ENCODE measurements around the gene ADARB2. TPM values are rescaled to one million over a fixed set of nuclear protein-coding genes. Genes with fewer than 3 reads are reported as not detected.

ADARB2 gene
- total and polyA plus RNA-seq, 2 donors (not counting 1 experiment from before 2014, with no cell fraction given), result not detected

GRCh38 chr10:1673568-1674345 lies 63.6 kb downstream of the ADARB2 start:
- Histone ChIP-seq H3K4me1 (ENCODE audit: control insufficient read depth, extremely low read depth, insufficient read depth, low read length) (no peaks in the 10 kb centered on the region), H3K9ac (ENCODE audit: insufficient read depth, low read length) (no peak overlapping the region), H3K4me3 (replicated peaks in 1 of 4; ENCODE audit: control extremely low read depth in 1 of 4, insufficient read depth in 1 of 4, low read depth in 3 of 4, low read length in 4 of 4) (no peak overlapping the region), H3K36me3 (ENCODE audit: control insufficient read depth, insufficient read depth, low read length) (no peaks in the 10 kb centered on the region), H4K20me1 (ENCODE audit: control insufficient read depth, extremely low read depth, insufficient read depth, low read length) (no peaks in the 10 kb centered on the region), H3K4me2 (ENCODE audit: extremely low read depth, insufficient read depth, low read length) (no peak overlapping the region), H3K27me3 (ENCODE audit: control insufficient read depth, insufficient read depth, low read length) (no peaks in the 10 kb centered on the region), H2AFZ (ENCODE audit: low read length) (no peak overlapping the region), H3K79me2 (ENCODE audit: control insufficient read depth, insufficient read depth, low read length) (no peaks in the 10 kb centered on the region), H3K27ac (ENCODE audit: insufficient read depth, low read length) (no peak overlapping the region), H3K9me3 (ENCODE audit: control insufficient read depth, insufficient read depth, low read depth, low read length) (no peaks in the 10 kb centered on the region)
- DNase-seq (ENCODE audit: low read depth in 2 of 2), result no peak
- TF ChIP-seq EZH2 (IDR thresholded peaks at IDR 0.05; ENCODE audit: low read length, missing control alignments) (no peak), CTCF (conservative IDR thresholded peaks at IDR 0.05 in 1 of 2, IDR thresholded peaks at IDR 0.05 in 1 of 2; ENCODE audit: low read depth in 1 of 2, low read length in 2 of 2) (no peak)

GRCh38 chr10:1672001-1672781 lies 65.1 kb downstream of the ADARB2 start:
- TF ChIP-seq CTCF (conservative IDR thresholded peaks at IDR 0.05 in 1 of 2, IDR thresholded peaks at IDR 0.05 in 1 of 2; ENCODE audit: low read depth in 1 of 2, low read length in 2 of 2) (no peak), EZH2 (IDR thresholded peaks at IDR 0.05; ENCODE audit: low read length, missing control alignments) (no peak)
- Histone ChIP-seq H3K4me1 (ENCODE audit: control insufficient read depth, extremely low read depth, insufficient read depth, low read length) (no peaks in the 10 kb centered on the region), H3K9ac (ENCODE audit: insufficient read depth, low read length) (no peak overlapping the region), H2AFZ (ENCODE audit: low read length) (no peak overlapping the region), H3K36me3 (ENCODE audit: control insufficient read depth, insufficient read depth, low read length) (no peaks in the 10 kb centered on the region), H3K4me2 (ENCODE audit: extremely low read depth, insufficient read depth, low read length) (no peak overlapping the region), H3K27me3 (ENCODE audit: control insufficient read depth, insufficient read depth, low read length) (no peaks in the 10 kb centered on the region), H3K27ac (ENCODE audit: insufficient read depth, low read length) (no peak overlapping the region), H3K4me3 (replicated peaks in 1 of 4; ENCODE audit: control extremely low read depth in 1 of 4, insufficient read depth in 1 of 4, low read depth in 3 of 4, low read length in 4 of 4) (no peak overlapping the region), H4K20me1 (ENCODE audit: control insufficient read depth, extremely low read depth, insufficient read depth, low read length) (no peaks in the 10 kb centered on the region), H3K9me3 (ENCODE audit: control insufficient read depth, insufficient read depth, low read depth, low read length) (no peaks in the 10 kb centered on the region), H3K79me2 (ENCODE audit: control insufficient read depth, insufficient read depth, low read length) (no peaks in the 10 kb centered on the region)
- no peak for DNase-seq (ENCODE audit: low read depth in 2 of 2)

- no peak overlapping the region for H3K4me2 ChIP-seq (ENCODE audit: extremely low read depth, insufficient read depth, low read length)
- H3K9me3 ChIP-seq (ENCODE audit: control insufficient read depth, insufficient read depth, low read depth, low read length), result no peaks in the 10 kb centered on the region
- no peak overlapping the region for H3K9ac ChIP-seq (ENCODE audit: insufficient read depth, low read length)
- no peak overlapping the region for H2AFZ ChIP-seq (ENCODE audit: low read length)
- H3K27me3 ChIP-seq (ENCODE audit: control insufficient read depth, insufficient read depth, low read length), result no peaks in the 10 kb centered on the region
- DNase-seq (ENCODE audit: low read depth in 2 of 2), result no peak
- no peaks in the 10 kb centered on the region for H3K79me2 ChIP-seq (ENCODE audit: control insufficient read depth, insufficient read depth, low read length)
- no peaks in the 10 kb centered on the region for H3K4me1 ChIP-seq (ENCODE audit: control insufficient read depth, extremely low read depth, insufficient read depth, low read length)
- H3K27ac ChIP-seq (ENCODE audit: insufficient read depth, low read length), result no peak overlapping the region
- no peak overlapping the region for H3K4me3 ChIP-seq (replicated peaks in 1 of 4; ENCODE audit: control extremely low read depth in 1 of 4, insufficient read depth in 1 of 4, low read depth in 3 of 4, low read length in 4 of 4)
- TF ChIP-seq CTCF (conservative IDR thresholded peaks at IDR 0.05 in 1 of 2, IDR thresholded peaks at IDR 0.05 in 1 of 2; ENCODE audit: low read depth in 1 of 2, low read length in 2 of 2), result no peak
- no peak for TF ChIP-seq EZH2 (IDR thresholded peaks at IDR 0.05; ENCODE audit: low read length, missing control alignments)
- H4K20me1 ChIP-seq (ENCODE audit: control insufficient read depth, extremely low read depth, insufficient read depth, low read length), result no peaks in the 10 kb centered on the region
- H3K36me3 ChIP-seq (ENCODE audit: control insufficient read depth, insufficient read depth, low read length), result no peaks in the 10 kb centered on the region
Measured at GRCh38 chr10:1671366-1672000, 65.8 kb downstream of the ADARB2 start.
